Tibial artery (tissue), 4 donors: ENCODE data around the gene INF2.
A peak's percentile ranks its signal among the peaks of the same experiment; 100 is the strongest.

ENCODE experiments used
- DNase-seq, 2 donors: peaks; one replicate each; pipeline ENCODE4 v3.0.0-alpha.2; 2019
- H3K27ac ChIP-seq, 2 donors: fragments of 200-600 bp; sonication (generic) in 1 of 2; 1 replicate in 1 of 2; 2 replicates in 1 of 2; pipeline ENCODE4 v1.5.1; 2018 to 2019; ENCODE audit warnings: mild to moderate bottlenecking in 1 of 2
- H3K27me3 ChIP-seq, 2 donors: fragments of 200-600 bp; sonication (generic) in 1 of 2; one replicate each; pipeline versions ENCODE4 v1.5.1 to v1.6.0; 2016 to 2019
- H3K36me3 ChIP-seq, 3 donors: fragments of 200-600 bp; sonication (generic) in 2 of 3; one replicate each; pipeline ENCODE4 v1.5.1; 2016 to 2019; ENCODE audit warnings: mild to moderate bottlenecking in 2 of 3
- H3K4me1 ChIP-seq, 4 donors: fragments of 200-600 bp; sonication (generic) in 2 of 4; 1 replicate in 3 of 4; 2 replicates in 1 of 4; pipeline ENCODE4 v1.5.1; 2016 to 2019
- H3K4me3 ChIP-seq, 2 donors: fragments of 200-600 bp; sonication (generic) in 1 of 2; 1 replicate in 1 of 2; 2 replicates in 1 of 2; pipeline ENCODE4 v1.5.1; 2018 to 2019; ENCODE audit warnings: mild to moderate bottlenecking in 2 of 2
- H3K9me3 ChIP-seq, 3 donors: fragments of 200-600 bp; sonication (generic) in 1 of 3; one replicate each; pipeline ENCODE4 v1.5.1; 2016 to 2019
- CTCF ChIP-seq, 2 experiments: fragments of 200-600 bp in 1 of 2; fragments of 450-650 bp in 1 of 2; IDR thresholded peaks; one replicate each; pipeline ENCODE4 v1.5.1; 2017 to 2019; ENCODE audit warnings: antibody characterized with exemption in 2 of 2, mild to moderate bottlenecking in 1 of 2, moderate library complexity in 1 of 2
- intact Hi-C: fragments of 100-400 bp; cut with DNase I; formaldehyde crosslinking; loops from one replicate; pipeline ENCODE4 v1.15.0; 2023; ENCODE audit warnings: low total_unique reads

INF2 gene

GRCh38 chr14:104655128-104655848, 34.1 kb upstream of the INF2 start:
- intact Hi-C loops = loop anchor here (10.0 kb wide), 1 partner anchor 170 kb away; no protein-coding TSS in a partner anchor
- TF ChIP-seq CTCF (IDR thresholded peaks at IDR 0.05) = no peak
- Histone ChIP-seq H3K9me3 (no peaks in the 10 kb centered on the region), H3K27ac (peak overlapping the region in 1 of 2 donors; percentile 33), H3K27me3 (peaks cover 0 to 16% of the 10 kb centered on the region in 2 donors), H3K4me1 (peaks cover 0 to 33% (median 18%) of the 10 kb centered on the region in 4 donors), H3K4me3 (no peak overlapping the region), H3K36me3 (no peaks in the 10 kb centered on the region)
- DNase-seq = no peak

GRCh38 chr14:104656014-104656714, 33.3 kb upstream of the INF2 start:
- Histone ChIP-seq H3K4me1 (peaks cover 0 to 30% (median 16%) of the 10 kb centered on the region in 4 donors), H3K4me3 (no peak overlapping the region), H3K9me3 (peaks cover 0 to 4% (median 1%) of the 10 kb centered on the region in 3 donors), H3K27me3 (peaks cover 0 to 18% of the 10 kb centered on the region in 2 donors), H3K36me3 (no peaks in the 10 kb centered on the region), H3K27ac (peak overlapping the region; percentile 21 to 33)
- intact Hi-C loops = loop anchor here (10.0 kb wide), 1 partner anchor 169 kb away; no protein-coding TSS in a partner anchor
- DNase-seq = no peak
- TF ChIP-seq CTCF (IDR thresholded peaks at IDR 0.05) = no peak

- H3K36me3 ChIP-seq = no peaks in the 10 kb centered on the region
- H3K27me3 ChIP-seq = peaks cover 0 to 18% of the 10 kb centered on the region in 2 donors
- peaks cover 0 to 4% (median 3%) of the 10 kb centered on the region in 3 donors for H3K9me3 ChIP-seq
- intact Hi-C loops = loop anchor here (10.0 kb wide), 1 partner anchor 168 kb away; no protein-coding TSS in a partner anchor
- peak overlapping the region in 1 of 2 donors; percentile 33 for H3K27ac ChIP-seq
- no peak for TF ChIP-seq CTCF (IDR thresholded peaks at IDR 0.05)
- peaks cover 0 to 30% (median 16%) of the 10 kb centered on the region in 4 donors for H3K4me1 ChIP-seq
- H3K4me3 ChIP-seq = no peak overlapping the region
- DNase-seq = peak in 1 of 2 donors; percentile 66
These were observed 32.3 kb upstream of the INF2 start for GRCh38 chr14:104657101-104657524.

- no peak overlapping the region for H3K27ac ChIP-seq
- H3K36me3 ChIP-seq = no peaks in the 10 kb centered on the region
- H3K4me3 ChIP-seq = no peak overlapping the region
- DNase-seq = no peak
- peaks cover 0 to 18% of the 10 kb centered on the region in 2 donors for H3K27me3 ChIP-seq
- TF ChIP-seq CTCF (IDR thresholded peaks at IDR 0.05) = no peak
- intact Hi-C loops = loop anchor here (10.0 kb wide), 1 partner anchor 167 kb away; no protein-coding TSS in a partner anchor
- peaks cover 0 to 4% (median 3%) of the 10 kb centered on the region in 3 donors for H3K9me3 ChIP-seq
- H3K4me1 ChIP-seq = peaks cover 0 to 30% (median 16%) of the 10 kb centered on the region in 4 donors
These were observed 31.7 kb upstream of the INF2 start for GRCh38 chr14:104657563-104658324.

GRCh38 chr14:104658325-104658712, 31.1 kb upstream of the INF2 start:
- peaks cover 0 to 30% (median 16%) of the 10 kb centered on the region in 4 donors for H3K4me1 ChIP-seq
- H3K4me3 ChIP-seq = no peak overlapping the region
- TF ChIP-seq CTCF (IDR thresholded peaks at IDR 0.05) = no peak
- no peak overlapping the region for H3K27ac ChIP-seq
- intact Hi-C loops = loop anchor here (10.0 kb wide), 1 partner anchor 166 kb away; no protein-coding TSS in a partner anchor
- H3K27me3 ChIP-seq = peaks cover 0 to 18% of the 10 kb centered on the region in 2 donors
- DNase-seq = no peak
- H3K9me3 ChIP-seq = peaks cover 0 to 4% (median 3%) of the 10 kb centered on the region in 3 donors
- H3K36me3 ChIP-seq = no peaks in the 10 kb centered on the region
